Pancreas (tissue), 10 donors: ENCODE data around the gene POLD2. TPM values are rescaled to one million over a fixed set of nuclear protein-coding genes. Genes with fewer than 3 reads are reported as not detected.

ENCODE experiments used
- ATAC-seq, 4 donors: fragments of 200-7000 bp; cut with Tn5 transposase; one replicate each; pipeline versions ENCODE4 v1.8.0 to v1.9.1; 2020; ENCODE audit warnings: mild to moderate bottlenecking in 4 of 4, moderate library complexity in 4 of 4
- DNase-seq, 6 donors: peaks; one replicate each; pipeline ENCODE4 v3.0.0-alpha.2; 2020
- FAIRE-seq: peaks from 2 replicates; lab custom pipeline; 2012; peaks lifted over from hg19 to GRCh38; lab: Jason Lieb, UNC
- H3K27ac ChIP-seq, 4 donors: fragments of 200-600 bp; sonication (generic); 1 replicate in 3 of 4; 2 replicates in 1 of 4; pipeline versions ENCODE4 v1.5.0 to v1.8.0; 2020
- H3K27me3 ChIP-seq, 4 donors: fragments of 200-600 bp; one replicate each; pipeline ENCODE4 v1.8.0; 2021
- H3K36me3 ChIP-seq, 3 donors: fragments of 200-600 bp; sonication (generic) in 1 of 3; one replicate each; pipeline versions ENCODE4 v1.5.0 to v1.8.0; 2020 to 2021
- H3K4me1 ChIP-seq, 3 donors: fragments of 200-600 bp; one replicate each; pipeline ENCODE4 v1.8.0; 2021
- H3K4me3 ChIP-seq, 4 donors: fragments of 200-600 bp; sonication (generic) in 2 of 4; one replicate each; pipeline versions ENCODE4 v1.5.0 to v1.8.0; 2020 to 2021
- H3K9me3 ChIP-seq, 4 donors: fragments of 200-600 bp; one replicate each; pipeline ENCODE4 v1.8.0; 2021
- WGBS, 2 donors: extraction: QIAGEN DNeasy Blood & Tissue Kit; methylation state at CpG; one replicate each; pipeline ENCODE4 v1.1.7; 2013; 5-methylcytosine and 5-hydroxymethylcytosine counted together
- intact Hi-C, 3 donors: fragments of 100-400 bp; cut with DNase I; formaldehyde crosslinking; loops; one replicate each; pipeline versions ENCODE4 v1.11.1 to v1.14.2; 2022
- polyA plus RNA-seq, 2 donors: library from polyadenylated mRNA; stranded (reverse); fragments of 200-250 nt; gene quantifications; one replicate each; pipeline ENCODE4 v1.2.3, GENCODE V29; 2013
- total RNA-seq, 6 donors: library from RNA; stranded (reverse); fragmentation: NEBNext Ultra II Directional in 4 of 6; extraction: Animal tissue kit (Norgen Biotek cat#: 25700) in 4 of 6; gene quantifications; one replicate each; pipeline versions ENCODE4 v1.2.1 to v1.2.4, GENCODE V29; 2021 to 2023
- TF ChIP-seq, protein P1 (sequence below), 4 donors: fragments of 200-600 bp; sonication (generic) in 3 of 4; IDR thresholded peaks; one replicate each; pipeline versions ENCODE4 v1.5.0 to v1.8.0; 2021; ENCODE audit warnings: antibody characterized with exemption in 4 of 4
- donor health status: healthy with polysubstance abuse.
- donor health status: DM: no; HTN: no; CAD: no; lungs with moderate emphysema.
- donor health status: DM: no; HTN: no; CAD: no.
- donor health status: control.
- donor health status: control.
- donor health status: Bipolar disorder and iron deficiency.
- donor health status: DM: yes; HTN: yes; CAD: no.
- donor health status: DM: no; HTN: no; CAD: no.
- donor health status: DM: no; HTN: no; CAD: no.
- donor health status: DM: yes; HTN: yes; CAD: no.

POLD2 gene
- total and polyA plus RNA-seq, 8 donors, result 40.6 to 86.4 (median 54.7) TPM

DNA sequence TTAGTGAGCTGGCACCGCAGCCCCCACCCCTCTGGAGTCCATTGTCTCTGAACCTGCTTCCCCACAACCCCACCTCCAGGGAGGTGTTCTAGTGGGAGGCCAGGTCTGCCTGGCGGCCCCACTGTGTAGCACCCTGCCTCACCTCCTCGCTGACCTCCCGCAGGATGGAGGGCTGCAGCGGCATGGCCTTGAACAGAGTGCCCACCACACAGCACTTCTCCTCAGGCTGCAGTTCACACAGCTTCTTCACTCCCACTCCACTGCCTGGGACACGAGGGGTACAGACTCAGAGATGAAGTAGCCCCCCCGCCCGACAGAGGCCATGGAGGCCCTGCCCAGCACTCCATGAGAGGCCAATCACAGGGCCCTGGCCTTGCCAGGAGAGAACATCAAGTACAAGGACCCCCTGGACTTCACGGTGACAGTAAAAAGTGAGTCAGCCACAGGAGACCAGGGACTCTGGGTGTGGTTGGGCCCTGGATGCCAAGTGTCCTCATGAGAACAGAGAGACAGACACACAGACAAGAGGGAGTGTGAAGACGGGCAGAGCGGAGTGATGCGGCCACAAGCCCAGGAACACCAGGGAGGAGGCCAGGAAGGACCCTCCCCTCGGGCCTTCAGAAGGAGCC lies 5.4 kb downstream of the POLD2 start:
- intact Hi-C loops, result no loop called here
- H3K9me3 ChIP-seq, result no peaks in the 10 kb centered on the region
- H3K36me3 ChIP-seq, result peaks cover 0 to 9% (median 3%) of the 10 kb centered on the region in 3 donors
- FAIRE-seq (no peak), DNase-seq (peak in 2 of 6 donors; percentile 44 to 48), ATAC-seq (no peak)
- no peak overlapping the region for H3K27ac ChIP-seq
- 93% methylated on average over 13 of the region's 13 CpGs for WGBS, 2 donors
- H3K27me3 ChIP-seq, result no peaks in the 10 kb centered on the region
- H3K4me3 ChIP-seq, result no peak overlapping the region
- H3K4me1 ChIP-seq, result peaks cover 5 to 8% (median 6%) of the 10 kb centered on the region in 3 donors
- TF ChIP-seq, protein P1, sequence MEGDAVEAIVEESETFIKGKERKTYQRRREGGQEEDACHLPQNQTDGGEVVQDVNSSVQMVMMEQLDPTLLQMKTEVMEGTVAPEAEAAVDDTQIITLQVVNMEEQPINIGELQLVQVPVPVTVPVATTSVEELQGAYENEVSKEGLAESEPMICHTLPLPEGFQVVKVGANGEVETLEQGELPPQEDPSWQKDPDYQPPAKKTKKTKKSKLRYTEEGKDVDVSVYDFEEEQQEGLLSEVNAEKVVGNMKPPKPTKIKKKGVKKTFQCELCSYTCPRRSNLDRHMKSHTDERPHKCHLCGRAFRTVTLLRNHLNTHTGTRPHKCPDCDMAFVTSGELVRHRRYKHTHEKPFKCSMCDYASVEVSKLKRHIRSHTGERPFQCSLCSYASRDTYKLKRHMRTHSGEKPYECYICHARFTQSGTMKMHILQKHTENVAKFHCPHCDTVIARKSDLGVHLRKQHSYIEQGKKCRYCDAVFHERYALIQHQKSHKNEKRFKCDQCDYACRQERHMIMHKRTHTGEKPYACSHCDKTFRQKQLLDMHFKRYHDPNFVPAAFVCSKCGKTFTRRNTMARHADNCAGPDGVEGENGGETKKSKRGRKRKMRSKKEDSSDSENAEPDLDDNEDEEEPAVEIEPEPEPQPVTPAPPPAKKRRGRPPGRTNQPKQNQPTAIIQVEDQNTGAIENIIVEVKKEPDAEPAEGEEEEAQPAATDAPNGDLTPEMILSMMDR (IDR thresholded peaks at IDR 0.05), result no peak

- TF ChIP-seq, protein P1 (IDR thresholded peaks at IDR 0.05), result no peak
- 93% methylated on average over 25 of the region's 25 CpGs for WGBS, 2 donors
- no peaks in the 10 kb centered on the region for H3K9me3 ChIP-seq
- no peaks in the 10 kb centered on the region for H3K27me3 ChIP-seq
- DNase-seq (peak in 2 of 6 donors; percentile 29 to 73), ATAC-seq (no peak), FAIRE-seq (no peak)
- intact Hi-C loops, result no loop called here
- H3K4me3 ChIP-seq, result no peak overlapping the region
- H3K4me1 ChIP-seq, result peaks cover 0 to 4% (median 0%) of the 10 kb centered on the region in 3 donors
- H3K27ac ChIP-seq, result no peak overlapping the region
- peaks cover 0 to 9% (median 3%) of the 10 kb centered on the region in 3 donors for H3K36me3 ChIP-seq
Measured at GRCh38 chr7:44116789-44117666, 6.3 kb downstream of the POLD2 start.

- no peak overlapping the region for H3K27ac ChIP-seq
- H3K9me3 ChIP-seq, result no peaks in the 10 kb centered on the region
- intact Hi-C loops, result no loop called here
- H3K4me3 ChIP-seq, result no peak overlapping the region
- DNase-seq (peak in 3 of 6 donors; percentile 23 to 61 (median 49)), FAIRE-seq (no peak), ATAC-seq (no peak)
- TF ChIP-seq, protein P1 (IDR thresholded peaks at IDR 0.05), result no peak
- H3K4me1 ChIP-seq, result peaks cover 0 to 4% (median 0%) of the 10 kb centered on the region in 3 donors
- WGBS, 2 donors, result 93 to 94% methylated on average over 15 to 17 of the region's 17 CpGs
- no peaks in the 10 kb centered on the region for H3K27me3 ChIP-seq
- H3K36me3 ChIP-seq, result peaks cover 0 to 9% (median 0%) of the 10 kb centered on the region in 3 donors
Measured at GRCh38 chr7:44116087-44116788, 7.1 kb downstream of the POLD2 start.

DNA sequence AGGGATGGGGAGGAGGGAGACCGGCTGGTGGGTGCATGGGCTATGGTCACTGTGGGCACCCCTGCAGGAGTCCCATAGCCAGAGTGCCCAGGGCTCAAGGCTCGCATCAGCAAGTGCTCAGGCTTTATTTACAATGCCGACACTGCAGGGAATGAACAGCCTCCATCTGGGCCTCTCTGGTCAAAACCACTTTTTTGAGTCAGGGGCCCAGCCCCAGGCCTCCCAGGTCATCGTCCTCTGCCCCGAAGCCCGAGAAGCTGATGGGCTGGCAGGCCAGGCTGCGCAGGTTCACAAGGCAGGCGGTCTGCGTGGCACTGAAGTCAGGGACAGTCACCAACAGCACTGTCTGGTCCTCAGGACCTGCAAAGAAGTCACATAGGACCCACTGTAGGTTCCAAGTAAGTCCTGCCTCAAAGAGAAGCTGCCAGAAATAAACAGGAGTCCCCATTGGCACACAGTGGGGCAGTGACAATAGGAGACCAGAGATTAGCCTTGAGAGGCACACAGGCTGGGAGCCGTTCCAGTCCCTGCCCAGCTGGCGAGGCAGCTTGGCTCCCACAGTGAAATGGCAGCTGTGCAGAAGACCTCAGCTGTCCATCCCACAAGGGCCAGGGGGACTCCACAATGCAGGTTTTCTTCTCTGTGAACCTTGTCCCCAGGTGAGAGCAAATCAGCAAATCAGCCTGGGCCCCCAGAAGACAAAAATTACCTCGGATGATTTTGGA lies 8.6 kb downstream of the POLD2 start:
- ATAC-seq (peak; percentile 31 to 88 (median 52)), FAIRE-seq (no peak), DNase-seq (peak in 5 of 6 donors; percentile 29 to 60 (median 54))
- H3K4me1 ChIP-seq, result no peaks in the 10 kb centered on the region
- WGBS, 2 donors, result 74 to 77% methylated on average over 12 of the region's 12 CpGs
- peaks cover 0 to 9% (median 0%) of the 10 kb centered on the region in 3 donors for H3K36me3 ChIP-seq
- H3K27me3 ChIP-seq, result no peaks in the 10 kb centered on the region
- intact Hi-C loops, result no loop called here
- H3K4me3 ChIP-seq, result no peak overlapping the region
- H3K9me3 ChIP-seq, result no peaks in the 10 kb centered on the region
- H3K27ac ChIP-seq, result no peak overlapping the region
- TF ChIP-seq, protein P1 (IDR thresholded peaks at IDR 0.05), result no peak
